MM.1S (cell line): ENCODE data around the gene SHROOM3.

Source experiments
- DNase-seq: peaks from one replicate; pipeline ENCODE4 v3.0.0-alpha.2; 2015
- H2AFZ ChIP-seq: fragments of 300-600 bp; sonication (generic); 2 replicates; pipeline ENCODE4 v1.6.0; 2016; ENCODE audit warnings: antibody characterized with exemption, low read length
- H3F3A ChIP-seq: fragments of 300-600 bp; sonication (generic); 2 replicates; pipeline ENCODE4 v1.6.1; 2016; ENCODE audit warnings: mild to moderate bottlenecking, antibody characterized with exemption, low read length, moderate library complexity, mixed read lengths; ENCODE audit not compliant: insufficient read depth
- H3K27ac ChIP-seq: fragments of 300-600 bp; sonication (generic); 2 replicates; pipeline ENCODE4 v1.5.1; 2016; ENCODE audit warnings: mild to moderate bottlenecking, low read length
- H3K27me3 ChIP-seq: fragments of 300-600 bp; sonication (generic); replicated peaks from 2 replicates; pipeline ENCODE4 v1.6.0; 2016; ENCODE audit warnings: low read length; ENCODE audit not compliant: insufficient read depth
- H3K36me3 ChIP-seq: fragments of 300-600 bp; sonication (generic); replicated peaks from 2 replicates; pipeline ENCODE4 v1.6.1; 2016; ENCODE audit warnings: mild to moderate bottlenecking, low read length, mixed read lengths; ENCODE audit not compliant: insufficient read depth
- H3K4me1 ChIP-seq: fragments of 300-600 bp; sonication (generic); 2 replicates; pipeline ENCODE4 v1.6.1; 2016; ENCODE audit warnings: low read length, mixed read lengths
- H3K4me2 ChIP-seq: fragments of 300-600 bp; sonication (generic); 2 replicates; pipeline ENCODE4 v1.6.0; 2016; ENCODE audit warnings: low read depth, low read length
- H3K4me3 ChIP-seq: fragments of 300-600 bp; sonication (generic); 2 replicates; pipeline ENCODE4 v1.5.1; 2016; ENCODE audit warnings: low read length, mixed read lengths
- H3K79me2 ChIP-seq: fragments of 300-600 bp; sonication (generic); 2 replicates; pipeline ENCODE4 v1.6.1; 2016; ENCODE audit warnings: mixed run types, low read length, mixed read lengths
- H3K9ac ChIP-seq: fragments of 300-600 bp; sonication (generic); 2 replicates; pipeline ENCODE4 v1.6.1; 2016; ENCODE audit warnings: low read length, mixed read lengths
- H3K9me2 ChIP-seq: fragments of 300-600 bp; sonication (generic); replicated peaks from 2 replicates; pipeline ENCODE4 v1.6.1; 2016; ENCODE audit warnings: mild to moderate bottlenecking, low read length, mixed read lengths; ENCODE audit not compliant: insufficient read depth
- H3K9me3 ChIP-seq: fragments of 300-600 bp; sonication (generic); replicated peaks from 2 replicates; pipeline ENCODE4 v1.6.1; 2016; ENCODE audit warnings: mild to moderate bottlenecking, low read length, mixed read lengths; ENCODE audit not compliant: insufficient read depth
- H4K20me1 ChIP-seq: fragments of 300-600 bp; sonication (generic); 2 replicates; pipeline ENCODE4 v1.6.1; 2016; ENCODE audit warnings: mild to moderate bottlenecking, low read length, moderate library complexity, mixed read lengths; ENCODE audit not compliant: insufficient read depth
- EZH2 ChIP-seq: fragments of 300-600 bp; sonication (generic); optimal IDR thresholded peaks from 2 replicates; pipeline ENCODE3; 2017; ENCODE audit warnings: low read depth, mild to moderate bottlenecking, antibody characterized with exemption, low read length, mixed read lengths
- EZH2phosphoT487 ChIP-seq: fragments of 300-600 bp; sonication (generic); IDR thresholded peaks from 2 replicates; pipeline ENCODE4 v1.6.1; 2018; ENCODE audit warnings: antibody characterized with exemption, low read length
- TF ChIP-seq, protein P1 (sequence below): fragments of 300-600 bp; sonication (generic); IDR thresholded peaks from 2 replicates; pipeline ENCODE4 v1.5.1; 2016; ENCODE audit warnings: antibody characterized with exemption, low read length, mixed read lengths

The SHROOM3 gene

DNA sequence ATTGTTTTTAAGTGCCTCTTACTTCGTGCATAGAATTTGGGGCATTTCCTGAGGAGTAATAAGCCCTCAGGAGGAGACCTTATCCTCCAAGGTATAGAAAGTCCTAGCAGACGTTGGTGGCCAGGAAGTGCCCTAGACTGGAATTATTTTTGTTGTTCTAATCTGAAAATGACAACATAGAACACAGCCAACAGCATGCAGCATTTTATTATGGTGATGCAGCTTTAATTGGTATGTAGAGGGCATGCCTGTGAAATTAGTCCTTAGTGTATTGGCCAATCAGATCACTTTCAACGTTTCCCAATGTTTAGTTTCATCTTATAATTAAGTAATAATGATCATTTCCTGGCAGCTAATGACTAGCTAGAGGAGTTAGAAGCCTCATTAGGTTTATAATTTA lies 199.2 kb downstream of the SHROOM3 start:
- H3K9ac ChIP-seq = no peak overlapping the region
- H3K4me1 ChIP-seq = no peaks in the 10 kb centered on the region
- no peaks in the 10 kb centered on the region for H3K9me2 ChIP-seq
- no peak for DNase-seq
- H3K27ac ChIP-seq = no peak overlapping the region
- no peaks in the 10 kb centered on the region for H3K79me2 ChIP-seq
- TF ChIP-seq, protein P1, sequence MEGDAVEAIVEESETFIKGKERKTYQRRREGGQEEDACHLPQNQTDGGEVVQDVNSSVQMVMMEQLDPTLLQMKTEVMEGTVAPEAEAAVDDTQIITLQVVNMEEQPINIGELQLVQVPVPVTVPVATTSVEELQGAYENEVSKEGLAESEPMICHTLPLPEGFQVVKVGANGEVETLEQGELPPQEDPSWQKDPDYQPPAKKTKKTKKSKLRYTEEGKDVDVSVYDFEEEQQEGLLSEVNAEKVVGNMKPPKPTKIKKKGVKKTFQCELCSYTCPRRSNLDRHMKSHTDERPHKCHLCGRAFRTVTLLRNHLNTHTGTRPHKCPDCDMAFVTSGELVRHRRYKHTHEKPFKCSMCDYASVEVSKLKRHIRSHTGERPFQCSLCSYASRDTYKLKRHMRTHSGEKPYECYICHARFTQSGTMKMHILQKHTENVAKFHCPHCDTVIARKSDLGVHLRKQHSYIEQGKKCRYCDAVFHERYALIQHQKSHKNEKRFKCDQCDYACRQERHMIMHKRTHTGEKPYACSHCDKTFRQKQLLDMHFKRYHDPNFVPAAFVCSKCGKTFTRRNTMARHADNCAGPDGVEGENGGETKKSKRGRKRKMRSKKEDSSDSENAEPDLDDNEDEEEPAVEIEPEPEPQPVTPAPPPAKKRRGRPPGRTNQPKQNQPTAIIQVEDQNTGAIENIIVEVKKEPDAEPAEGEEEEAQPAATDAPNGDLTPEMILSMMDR = no peak
- TF ChIP-seq EZH2 = no peak
- no peak for TF ChIP-seq EZH2phosphoT487
- H3K4me2 ChIP-seq = 0 out of 2 replicates have a peak overlapping the region, but pooled peaks have one; percentile 6
- H3K27me3 ChIP-seq = no peaks in the 10 kb centered on the region
- no peak overlapping the region for H3K4me3 ChIP-seq
- no peaks in the 10 kb centered on the region for H3K9me3 ChIP-seq
- no peaks in the 10 kb centered on the region for H4K20me1 ChIP-seq
- no peak overlapping the region for H2AFZ ChIP-seq
- H3F3A ChIP-seq = no peaks in the 10 kb centered on the region
- no peaks in the 10 kb centered on the region for H3K36me3 ChIP-seq

DNA sequence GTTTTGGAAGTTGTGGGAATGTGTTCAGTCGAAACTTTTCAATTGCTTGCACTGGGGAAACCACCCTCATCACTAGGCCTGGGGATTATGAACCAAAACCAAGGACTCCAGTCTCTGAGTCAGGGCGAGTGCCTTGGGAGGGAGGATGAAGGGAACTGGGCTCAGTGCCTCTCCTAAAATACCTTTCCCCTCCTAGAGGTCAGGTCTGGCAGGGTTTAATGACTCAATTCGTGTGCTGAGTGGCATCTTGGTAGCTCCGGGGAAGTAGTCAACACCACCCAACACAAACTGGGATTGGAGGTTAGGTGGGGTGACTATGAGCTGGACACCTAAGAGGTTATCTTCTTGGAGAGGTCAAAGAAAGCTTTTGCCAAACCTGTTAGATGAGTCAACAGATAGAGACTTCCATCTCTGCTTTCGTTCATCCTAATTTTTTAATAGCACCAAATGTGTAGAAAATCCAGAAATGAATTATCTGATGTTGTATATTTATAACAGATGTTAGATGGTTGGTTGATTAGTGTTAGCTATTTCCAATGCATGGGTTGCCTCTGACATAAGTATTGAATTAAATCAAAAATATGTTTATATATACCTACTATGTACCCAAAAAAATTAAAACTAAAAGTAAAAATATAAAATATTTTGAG lies 202.8 kb downstream of the SHROOM3 start:
- Histone ChIP-seq H3K9ac (no peak overlapping the region), H3K79me2 (no peaks in the 10 kb centered on the region), H3K9me3 (no peaks in the 10 kb centered on the region), H2AFZ (no peak overlapping the region), H3K4me1 (peaks cover 26% of the 10 kb centered on the region), H3K27ac (no peak overlapping the region), H4K20me1 (no peaks in the 10 kb centered on the region), H3F3A (peaks cover 11% of the 10 kb centered on the region), H3K4me2 (no peak overlapping the region), H3K9me2 (no peaks in the 10 kb centered on the region), H3K4me3 (no peak overlapping the region), H3K27me3 (no peaks in the 10 kb centered on the region), H3K36me3 (no peaks in the 10 kb centered on the region)
- TF ChIP-seq, protein P1 = no peak
- no peak for TF ChIP-seq EZH2
- TF ChIP-seq EZH2phosphoT487 = no peak
- no peak for DNase-seq

DNA sequence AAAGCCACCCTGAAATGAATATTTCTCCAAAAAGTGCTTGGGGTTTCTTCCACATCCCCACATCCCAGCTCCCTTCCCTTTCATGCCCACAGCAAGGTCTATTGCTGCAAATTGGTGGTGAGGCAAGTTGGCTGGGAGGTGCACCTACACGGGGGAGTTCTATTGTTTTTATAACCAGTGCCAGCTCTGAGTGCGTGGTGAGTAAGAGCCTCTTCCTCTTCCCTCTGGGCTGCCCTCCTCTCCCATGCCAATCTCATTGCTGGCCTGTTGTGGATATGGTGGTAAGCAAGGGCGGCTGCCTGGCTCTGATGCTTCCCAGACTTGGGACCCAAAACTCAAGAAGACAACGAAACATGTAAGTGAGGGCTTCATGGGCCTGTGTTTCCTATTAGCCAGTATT lies 204.3 kb downstream of the SHROOM3 start:
- TF ChIP-seq EZH2 = no peak
- no peak for TF ChIP-seq EZH2phosphoT487
- TF ChIP-seq, protein P1 = no peak
- H3K36me3 ChIP-seq = no peaks in the 10 kb centered on the region
- no peak overlapping the region for H3K4me2 ChIP-seq
- no peak overlapping the region for H2AFZ ChIP-seq
- H3F3A ChIP-seq = peaks cover 11% of the 10 kb centered on the region
- no peaks in the 10 kb centered on the region for H4K20me1 ChIP-seq
- H3K79me2 ChIP-seq = no peaks in the 10 kb centered on the region
- no peak overlapping the region for H3K4me3 ChIP-seq
- H3K9ac ChIP-seq = no peak overlapping the region
- H3K27ac ChIP-seq = no peak overlapping the region
- H3K9me3 ChIP-seq = no peaks in the 10 kb centered on the region
- no peaks in the 10 kb centered on the region for H3K9me2 ChIP-seq
- peaks cover 26% of the 10 kb centered on the region for H3K4me1 ChIP-seq
- no peak for DNase-seq
- no peaks in the 10 kb centered on the region for H3K27me3 ChIP-seq
